HepG2 (cell line): ENCODE measurements around the gene LAMB4. TPM values are rescaled to one million over a fixed set of nuclear protein-coding genes. Genes with fewer than 3 reads are reported as not detected.

Experiments
- ATAC-seq: fragments of 200-7000 bp; cut with Tn5 transposase; 3 replicates; pipeline ENCODE4 v1.9.1; 2020; ENCODE audit warnings: mild to moderate bottlenecking, moderate library complexity
- BruUV-seq: library from RNA; stranded (reverse); fragments of 400-500 nt; replicated peaks from 2 replicates; lab custom pipeline; 2021; lab: Mats Ljungman, UMichigan
- CTCF ChIA-PET: fragments of 300-600 bp; formaldehyde crosslinking; extraction: SDS; loops from one replicate; lab custom pipeline; 2021; ENCODE audit warnings: low total read pairs, inconsistent platforms, low intra/inter-chr PET ratio; lab: Yijun Ruan, JAX
- POLR2A ChIA-PET: fragments of 350-600 bp; sonication (Branson Sonifier 250); formaldehyde crosslinking; loops from one replicate; lab custom pipeline; 2020; ENCODE audit warnings: antibody characterized with exemption, inconsistent platforms; lab: Yijun Ruan, JAX
- DNase-seq: peaks from one replicate; pipeline ENCODE4 v3.0.0-alpha.2; 2015; ENCODE audit warnings: low spot score
- FAIRE-seq: peaks from 3 replicates; lab custom pipeline; 2011; peaks lifted over from hg19 to GRCh38; lab: Jason Lieb, UNC
- H2AFZ ChIP-seq: one replicate; pipeline ENCODE4 v1.6.1; 2011; ENCODE audit warnings: low read length, inconsistent platforms
- H3K27ac ChIP-seq: fragments of 300-600 bp; 3 replicates; pipeline ENCODE4 v1.8.0; 2011; ENCODE audit warnings: mixed run types, mild to moderate bottlenecking, mixed read lengths, low read length, inconsistent platforms; ENCODE audit not compliant: insufficient read depth; ENCODE audit errors: extremely low read length
- H3K27me3 ChIP-seq, 2 experiments: fragments of 200-600 bp in 1 of 2; 2 replicates in 1 of 2; 3 replicates in 1 of 2; pipeline versions ENCODE4 v1.6.0 to v1.8.0; 2011; ENCODE audit warnings: low read length in 2 of 2, mild to moderate bottlenecking in 2 of 2, moderate library complexity in 2 of 2, inconsistent platforms in 1 of 2; ENCODE audit not compliant: insufficient read depth in 2 of 2, control insufficient read depth in 1 of 2
- H3K36me3 ChIP-seq, 2 experiments: fragments of 200-600 bp in 1 of 2; replicated peaks in 1 of 2; 2 replicates in 1 of 2; 3 replicates in 1 of 2; pipeline versions ENCODE4 v1.5.1 to v1.8.0; 2011; ENCODE audit warnings: low read length in 2 of 2, inconsistent platforms in 1 of 2; ENCODE audit not compliant: insufficient read depth in 2 of 2, control insufficient read depth in 1 of 2
- H3K4me1 ChIP-seq: 2 replicates; pipeline ENCODE4 v1.5.1; 2012; ENCODE audit warnings: low read length, inconsistent platforms; ENCODE audit not compliant: insufficient read depth
- H3K4me2 ChIP-seq: 2 replicates; pipeline ENCODE4 v1.6.0; 2011; ENCODE audit warnings: low read depth, low read length, inconsistent platforms
- H3K4me3 ChIP-seq, 3 experiments: fragments of 200-600 bp in 1 of 3; sonication (generic), shearing (Covaris generic) in 1 of 3; replicated peaks in 1 of 3; 2 replicates each; pipeline ENCODE4 v1.5.1; 2011 to 2016; ENCODE audit warnings: low read length in 3 of 3, inconsistent platforms in 2 of 3, low read depth in 2 of 3, mild to moderate bottlenecking in 2 of 3, control low read depth in 1 of 3, mixed read lengths in 1 of 3; ENCODE audit not compliant: insufficient read depth in 1 of 3
- H3K79me2 ChIP-seq: one replicate; pipeline ENCODE4 v1.6.1; 2011; ENCODE audit warnings: low read length, inconsistent platforms; ENCODE audit not compliant: insufficient read depth
- H3K9ac ChIP-seq: 2 replicates; pipeline ENCODE4 v1.6.0; 2011; ENCODE audit warnings: mild to moderate bottlenecking, low read depth, low read length, inconsistent platforms; ENCODE audit not compliant: insufficient read depth
- H3K9me3 ChIP-seq: 2 replicates; pipeline ENCODE4 v1.5.1; 2012; ENCODE audit warnings: mild to moderate bottlenecking, low read length
- H4K20me1 ChIP-seq: 2 replicates; pipeline ENCODE4 v1.6.0; 2011; ENCODE audit warnings: inconsistent platforms, mild to moderate bottlenecking, low read length, moderate library complexity; ENCODE audit not compliant: insufficient read depth
- CENPX ChIP-seq: sonication (generic); formaldehyde crosslinking; IDR thresholded peaks from 2 replicates; pipeline ENCODE4 v1.9.0; 2021; ENCODE audit warnings: mild to moderate bottlenecking, missing genetic modification reagents, moderate library complexity
- ELF1 ChIP-seq: sonication (generic); formaldehyde crosslinking; IDR thresholded peaks from 2 replicates; pipeline ENCODE4 v1.4.0; 2020; ENCODE audit warnings: missing genetic modification reagents
- NCOA2 ChIP-seq: sonication (generic); formaldehyde crosslinking; IDR thresholded peaks from 2 replicates; pipeline ENCODE4 v1.8.0; 2022; ENCODE audit warnings: inconsistent platforms
- PHF8 ChIP-seq: sonication (generic); formaldehyde crosslinking; IDR thresholded peaks from 2 replicates; pipeline ENCODE4 v1.5.0; 2020; ENCODE audit warnings: missing genetic modification reagents
- POLR2AphosphoS5 ChIP-seq: IDR thresholded peaks from 2 replicates; pipeline ENCODE4 v1.6.1; 2012; ENCODE audit warnings: low read depth, low read length
- PPARG ChIP-seq: conservative IDR thresholded peaks from 2 replicates; pipeline ENCODE4 v1.6.1; 2016; ENCODE audit warnings: missing biosample characterization, missing genetic modification reagents
- PRDM10 ChIP-seq: sonication (generic); formaldehyde crosslinking; IDR thresholded peaks from 2 replicates; pipeline ENCODE4 v1.4.0; 2020; ENCODE audit warnings: low read depth, missing genetic modification reagents
- SALL1 ChIP-seq: sonication (generic); formaldehyde crosslinking; IDR thresholded peaks from 2 replicates; pipeline ENCODE4 v1.8.0; 2022; ENCODE audit warnings: mild to moderate bottlenecking, missing genetic modification reagents
- ZBTB39 ChIP-seq: sonication (generic); formaldehyde crosslinking; IDR thresholded peaks from 2 replicates; pipeline ENCODE4 v1.5.0; 2020; ENCODE audit warnings: missing genetic modification reagents
- ZNF280D ChIP-seq: sonication (generic); formaldehyde crosslinking; IDR thresholded peaks from 2 replicates; pipeline ENCODE4 v1.5.1; 2020; ENCODE audit warnings: mild to moderate bottlenecking, missing genetic modification reagents
- ZSCAN31 ChIP-seq: sonication (generic); formaldehyde crosslinking; IDR thresholded peaks from 2 replicates; pipeline ENCODE4 v1.5.0; 2020; ENCODE audit warnings: low read depth, mild to moderate bottlenecking, missing genetic modification reagents
- WGBS: methylation state at CpG from one replicate; pipeline ENCODE4 v1.1.6; 2017; ENCODE audit warnings: low lambda C conversion rate; 5-methylcytosine and 5-hydroxymethylcytosine counted together
- in situ Hi-C: cut with HindIII; loops from 2 replicates; pipeline ENCODE4 v1.10.0; 2017; ENCODE audit warnings: low pct_unique_long_range_greater_than_20kb; ENCODE audit not compliant: extremely low pct_ligation_motif_present
- intact Hi-C: fragments of 100-400 bp; cut with micrococcal nuclease; formaldehyde crosslinking; loops from one replicate; pipeline ENCODE4 v1.10.0; 2022; ENCODE audit not compliant: unreplicated experiment
- polyA plus RNA-seq, 8 experiments: library from polyadenylated mRNA; depleted of rRNA in 3 of 8; stranded (reverse) in 7 of 8; unstranded in 1 of 8; fragments of >200 nt; fragmentation: Illumina TruSeq in 4 of 8; extraction: Trizol in 4 of 8; gene quantifications; 2 replicates each; pipeline versions ENCODE4 v1.2.1 to v1.2.3, GENCODE V29; 2011 to 2016; ENCODE audit warnings: low read depth in 4 of 8, missing spikeins in 1 of 8, mixed read lengths in 1 of 8; ENCODE audit not compliant: insufficient read depth in 1 of 8
- total RNA-seq, 5 experiments: library from RNA; depleted of rRNA; stranded (reverse); fragments of >200 nt; fragmentation: Illumina TruSeq; extraction: Trizol; gene quantifications; 2 replicates each; pipeline ENCODE4 v1.2.3, GENCODE V29; 2016; ENCODE audit warnings: low read depth in 1 of 5
- TF ChIP-seq, protein P1 (sequence below): IDR thresholded peaks from 2 replicates; pipeline ENCODE4 v1.6.1; 2012; ENCODE audit warnings: inconsistent platforms

LAMB4 gene
- total and polyA plus RNA-seq, 2 of the 13 experiments (the other 11 are each of a cell fraction or from before 2014, with no cell fraction given), result 0.05 TPM; not detected in 1

- TF ChIP-seq SALL1 (peak; percentile 50; the same call in 1 of the 2 replicates), PPARG (CRISPR knock-in tag) (0 out of 2 replicates have a peak, but pooled peaks have one; percentile 45), NCOA2 (CRISPR knock-in tag) (0 out of 2 replicates have a peak, but pooled peaks have one; percentile 13), POLR2AphosphoS5 (peak; percentile 53), ELF1 (0 out of 2 replicates have a peak, but pooled peaks have one; percentile 17), ZNF280D (CRISPR knock-in tag) (0 out of 2 replicates have a peak, but pooled peaks have one; percentile 46), PHF8 (CRISPR knock-in tag) (peak; percentile 25; the same call in 1 of the 2 replicates), ZSCAN31 (peak; percentile 67; the same call in 1 of the 2 replicates)
- TF ChIP-seq, protein P1, sequence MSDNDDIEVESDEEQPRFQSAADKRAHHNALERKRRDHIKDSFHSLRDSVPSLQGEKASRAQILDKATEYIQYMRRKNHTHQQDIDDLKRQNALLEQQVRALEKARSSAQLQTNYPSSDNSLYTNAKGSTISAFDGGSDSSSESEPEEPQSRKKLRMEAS, result peak; percentile 45
These were observed 125.7 kb downstream of the LAMB4 start (continued) for GRCh38 chr7:108004220-108005142.

DNA sequence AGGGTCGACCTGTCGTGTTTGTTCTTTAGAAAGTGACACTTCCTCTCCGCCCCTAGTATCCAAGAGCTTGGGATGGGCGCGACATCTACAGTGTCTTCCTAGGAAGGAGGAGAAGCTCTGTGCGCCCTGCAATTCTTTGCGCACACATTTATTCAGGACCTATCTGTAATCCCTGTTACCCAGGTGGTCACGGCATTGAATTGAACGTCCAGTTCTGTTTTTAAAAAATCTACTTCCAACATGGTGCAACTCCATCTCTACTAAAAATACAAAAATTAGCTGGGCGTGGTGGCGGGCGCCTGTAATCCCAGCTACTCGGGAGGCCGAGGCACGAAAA is 126.6 kb downstream of the LAMB4 start:
- Histone ChIP-seq H3K4me3 (peak overlapping the region; percentile 75 to 93 (median 85)), H3K36me3 (no peaks in the 10 kb centered on the region), H3K9ac (peak overlapping the region; percentile 81), H3K4me1 (peaks cover 87% of the 10 kb centered on the region), H3K79me2 (peaks cover 13% of the 10 kb centered on the region), H3K9me3 (no peaks in the 10 kb centered on the region), H3K27me3 (no peaks in the 10 kb centered on the region), H3K4me2 (peak overlapping the region; percentile 88), H2AFZ (peak overlapping the region; percentile 59), H3K27ac (peak overlapping the region; percentile 68), H4K20me1 (no peaks in the 10 kb centered on the region)
- ATAC-seq (peak; percentile 17), DNase-seq (no peak), FAIRE-seq (no peak)
- WGBS, result 2% methylated on average over 13 of the region's 15 CpGs
- intact Hi-C loops (no loop called here), in situ Hi-C loops (no loop called here)
- CTCF ChIA-PET, result no interaction called here
- no TSS peak for BruUV-seq
- POLR2A ChIA-PET, result interaction anchor here (0.7 to 4.1 kb wide), 11 partner anchors 8 to 91 kb away, joined by 3 to 49 read pairs (median 5); no protein-coding TSS in a partner anchor
- no peak for TF ChIP-seq CENPX
- no peak for TF ChIP-seq ZBTB39
- TF ChIP-seq PRDM10 (CRISPR knock-in tag), result 0 out of 2 replicates have a peak, but pooled peaks have one; percentile 9
- 0 out of 2 replicates have a peak, but pooled peaks have one; percentile 6 for TF ChIP-seq ELF1
